ENCODE measurements around the gene ROCK2. TPM values are rescaled to one million over a fixed set of nuclear protein-coding genes. Genes with fewer than 3 reads are reported as not detected.
A peak's percentile ranks its signal among the peaks of the same experiment; 100 is the strongest.
"Not testable (repeated sequence)": the region's sequence is repeated elsewhere in the genome, so short reads cannot be mapped to it uniquely, and the experiment has no call there.

The ROCK2 gene
- total RNA-seq, 2 donors from 2014 or later = 41.1 to 47.6 TPM

GRCh38 chr2:11254100-11254536 lies 90.3 kb downstream of the ROCK2 start:
- no peak for ATAC-seq
- no peak for DNase-seq
- intact Hi-C loops (cut with DNase I) = no loop called here

DNA sequence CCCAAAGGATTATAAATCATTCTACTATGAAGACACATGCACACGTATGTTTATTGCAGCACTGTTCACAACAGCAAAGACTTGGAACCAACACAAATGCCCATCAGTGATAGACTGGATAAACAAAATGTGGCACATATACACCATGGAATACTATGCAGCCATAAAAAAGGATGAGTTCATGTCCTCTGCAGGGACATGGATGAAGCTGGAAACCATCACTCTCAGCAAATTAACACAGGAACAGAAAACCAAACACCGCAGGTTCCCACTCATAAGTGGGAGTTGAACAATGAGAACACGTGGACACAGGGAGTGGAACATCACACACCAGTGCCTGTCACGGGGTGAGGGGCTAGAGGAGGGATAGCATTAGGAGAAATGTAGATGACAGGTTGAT lies 92.0 kb downstream of the ROCK2 start:
- intact Hi-C loops (cut with DNase I); DNase-seq; ATAC-seq: not testable (repeated sequence)

- ATAC-seq (peak in 1 of 2 donors; percentile 25), DNase-seq (no peak)
- intact Hi-C loops (cut with DNase I) = no loop called here
These were observed 93.8 kb downstream of the ROCK2 start for GRCh38 chr2:11250400-11251196.

GRCh38 chr2:11245322-11245721 lies 99.1 kb downstream of the ROCK2 start:
- no peak for DNase-seq
- ATAC-seq = no peak
- intact Hi-C loops (cut with DNase I) = no loop called here

GRCh38 chr2:11244091-11244826 lies 100.2 kb downstream of the ROCK2 start:
- ATAC-seq (no peak), DNase-seq (no peak)
- intact Hi-C loops (cut with DNase I) = no loop called here

- intact Hi-C loops (cut with DNase I) = no loop called here
- ATAC-seq = no peak
- no peak for DNase-seq
These were observed 100.9 kb downstream of the ROCK2 start for GRCh38 chr2:11243512-11243911.

DNA sequence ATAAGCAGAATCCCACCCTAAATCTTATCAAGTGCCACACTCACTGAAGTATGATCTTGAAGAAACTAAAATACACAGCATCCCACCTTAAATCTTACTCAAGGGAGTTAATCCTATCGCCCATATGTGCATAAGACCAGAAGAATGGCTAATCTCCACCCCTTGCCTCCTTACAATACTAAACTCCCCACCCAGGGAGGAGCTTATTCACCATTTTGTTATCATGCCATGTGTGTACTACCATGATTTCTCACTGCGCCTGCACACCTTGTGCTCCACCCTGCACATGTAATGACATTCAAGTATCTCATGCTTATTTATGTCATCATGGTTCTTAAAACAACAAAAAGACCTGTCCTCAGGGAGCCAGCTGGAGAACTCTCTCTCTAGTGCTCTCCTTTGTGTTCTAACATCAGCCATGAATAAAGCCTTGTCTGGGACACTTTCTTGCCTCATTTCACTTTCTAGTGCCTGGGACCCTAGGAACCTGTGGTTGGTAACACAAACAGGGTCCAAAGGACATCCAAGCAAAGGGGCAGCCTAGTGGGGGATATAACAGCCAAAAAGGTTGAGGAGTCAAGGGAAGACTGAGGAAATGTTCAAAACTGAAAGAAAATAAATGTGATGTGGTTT lies 101.8 kb downstream of the ROCK2 start:
- ATAC-seq (no peak), DNase-seq (no peak)
- intact Hi-C loops (cut with DNase I) = no loop called here

GRCh38 chr2:11241412-11242203 lies 102.8 kb downstream of the ROCK2 start:
- ATAC-seq = no peak
- intact Hi-C loops (cut with DNase I) = no loop called here
- no peak for DNase-seq

DNA sequence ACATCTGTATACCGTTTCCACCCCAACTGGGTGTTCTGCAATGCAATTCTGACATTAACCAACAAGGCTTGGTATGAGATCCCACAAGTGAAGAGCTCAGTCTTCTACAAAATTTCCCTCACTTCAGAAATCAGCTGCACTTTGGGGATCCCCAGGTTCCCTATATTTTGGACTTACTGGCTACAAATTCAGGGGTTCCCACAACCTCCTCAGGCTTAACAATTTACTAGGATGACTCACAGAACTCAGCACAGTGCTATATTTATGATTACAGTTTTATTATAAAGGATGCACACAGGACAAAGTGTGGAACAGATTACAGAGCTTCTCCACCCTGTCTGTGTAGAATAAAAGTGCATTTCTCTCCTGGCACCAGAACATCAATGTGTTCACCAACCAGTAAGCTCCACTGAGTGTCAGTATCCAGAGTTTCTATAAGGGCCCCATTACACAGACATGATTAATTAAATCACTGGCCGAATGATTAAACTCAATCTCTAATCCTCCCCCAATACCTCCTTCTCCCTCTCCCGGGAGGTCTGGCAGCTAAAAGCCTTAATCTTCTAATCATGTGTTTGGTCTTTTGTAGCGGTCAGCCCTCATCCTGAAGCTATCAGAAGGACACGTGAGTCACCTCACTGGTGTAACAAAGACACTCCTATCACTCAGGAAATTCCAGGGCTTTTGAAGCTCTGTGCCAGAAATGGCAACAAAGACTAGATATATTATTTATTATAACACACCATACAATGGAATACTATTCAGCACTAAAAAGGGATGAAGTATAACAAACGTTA lies 104.6 kb downstream of the ROCK2 start:
- DNase-seq (no peak), ATAC-seq (peak in 1 of 2 donors; percentile 51)
- intact Hi-C loops (cut with DNase I) = loop anchor here in 1 of 2 donors (5.0 to 10.0 kb wide), 2 partner anchors 102 to 205 kb away; partner anchors contain the start of gene ROCK2

- ATAC-seq = no peak
- intact Hi-C loops (cut with DNase I) = loop anchor here in 1 of 2 donors (5.0 to 10.0 kb wide), 2 partner anchors 103 to 206 kb away; partner anchors contain the start of gene ROCK2
- no peak for DNase-seq
These were observed 105.3 kb downstream of the ROCK2 start for GRCh38 chr2:11239147-11239546.

GRCh38 chr2:11237122-11237521 lies 107.3 kb downstream of the ROCK2 start:
- DNase-seq (no peak), ATAC-seq (no peak)
- intact Hi-C loops (cut with DNase I) = loop anchor here in 1 of 2 donors (5.0 to 10.0 kb wide), 2 partner anchors 105 to 208 kb away; partner anchors contain the start of gene ROCK2

DNA sequence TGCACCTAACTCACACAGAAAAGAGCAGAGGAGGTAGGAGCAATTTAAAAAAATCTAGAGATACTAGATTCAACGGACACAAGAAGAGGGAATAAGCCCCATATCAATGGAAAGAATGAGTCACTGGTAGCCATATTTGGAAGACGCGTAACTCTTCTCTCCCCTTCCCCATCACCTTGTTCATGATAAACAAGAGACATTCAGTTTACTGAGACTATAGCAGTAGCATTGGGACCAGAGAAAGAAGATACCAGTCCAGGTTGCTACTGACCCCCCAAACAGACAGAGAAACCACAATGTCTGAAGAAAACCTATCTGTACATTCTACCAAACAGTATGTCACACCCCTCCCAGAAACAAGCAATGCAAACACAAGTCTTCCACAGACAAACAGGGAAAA lies 108.1 kb downstream of the ROCK2 start:
- DNase-seq (no peak), ATAC-seq (no peak)
- intact Hi-C loops (cut with DNase I) = loop anchor here in 1 of 2 donors (5.0 to 10.0 kb wide), 2 partner anchors 106 to 208 kb away; partner anchors contain the start of gene ROCK2

- ATAC-seq (peak in 1 of 2 donors; percentile 19), DNase-seq (no peak)
- intact Hi-C loops (cut with DNase I) = loop anchor here in 1 of 2 donors (5.0 to 10.0 kb wide), 2 partner anchors 107 to 209 kb away; partner anchors contain the start of gene ROCK2
These were observed 108.9 kb downstream of the ROCK2 start for GRCh38 chr2:11235583-11235982.

DNA sequence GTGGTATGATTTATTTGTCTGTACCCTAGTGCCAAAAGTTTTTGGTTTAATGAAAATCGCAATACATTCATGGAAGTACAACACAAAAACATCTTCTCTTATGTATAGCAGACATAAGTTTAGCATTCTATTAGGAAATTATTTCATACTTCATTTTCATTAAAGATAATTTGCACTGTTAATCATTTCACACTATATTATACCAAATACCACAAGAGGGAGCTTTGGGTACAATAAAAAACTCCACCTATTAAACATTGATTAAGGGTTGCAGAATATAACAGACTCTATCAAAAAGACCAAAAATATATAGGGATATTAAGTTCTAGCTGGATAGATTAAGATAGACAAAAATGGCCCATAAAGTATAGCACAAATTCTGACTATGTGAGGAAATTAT lies 110.1 kb downstream of the ROCK2 start:
- intact Hi-C loops (cut with DNase I) = loop anchor here (1.0 to 10.0 kb wide), 3 partner anchors 178 to 210 kb away; no protein-coding TSS in a partner anchor
- no peak for DNase-seq
- no peak for ATAC-seq

DNA sequence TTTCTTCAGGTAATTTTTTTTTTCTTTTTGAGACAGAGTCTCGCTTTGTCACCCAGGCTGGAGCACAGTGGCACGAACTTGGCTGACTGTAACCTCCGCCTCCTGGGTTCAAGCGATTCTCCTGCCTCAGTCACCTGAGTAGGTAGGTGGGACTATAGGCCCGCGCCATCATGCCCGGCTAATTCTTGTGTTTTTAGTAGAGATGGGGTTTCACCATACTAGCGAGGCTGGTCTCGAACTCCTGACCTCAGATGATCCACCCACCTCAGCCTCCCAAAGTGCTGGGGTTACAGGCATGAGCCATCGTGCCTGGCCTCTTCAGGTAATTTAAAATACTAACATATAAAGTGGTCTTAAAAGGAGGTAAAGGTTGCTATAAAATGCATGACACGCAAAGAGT lies 113.2 kb downstream of the ROCK2 start:
- ATAC-seq, DNase-seq: not testable (repeated sequence)
- intact Hi-C loops (cut with DNase I) = loop anchor here (5.0 to 10.0 kb wide), 2 partner anchors 181 to 214 kb away; no protein-coding TSS in a partner anchor

DNA sequence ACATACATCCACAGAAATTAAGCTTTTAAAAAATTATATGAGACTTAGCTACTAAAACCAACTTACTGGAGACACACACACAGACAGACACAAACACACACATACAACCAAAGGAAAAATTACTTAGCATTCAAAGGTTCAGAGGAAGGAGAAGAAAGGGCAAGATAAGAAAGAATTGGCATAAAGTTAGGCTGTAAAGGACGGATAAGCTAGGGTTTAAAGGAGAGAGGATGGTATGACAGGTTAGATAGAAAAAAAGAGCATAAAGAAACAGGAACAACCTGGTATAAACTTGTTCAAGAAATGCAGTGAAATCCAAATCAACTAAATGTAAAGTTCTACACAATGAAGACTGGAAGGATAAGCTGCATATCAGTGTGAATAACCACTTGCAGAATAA lies 115.7 kb downstream of the ROCK2 start:
- DNase-seq (no peak), ATAC-seq (no peak)
- intact Hi-C loops (cut with DNase I) = no loop called here

GRCh38 chr2:11227595-11227994 lies 116.8 kb downstream of the ROCK2 start:
- intact Hi-C loops (cut with DNase I) = no loop called here
- DNase-seq (no peak), ATAC-seq (no peak)

- no peak for ATAC-seq
- intact Hi-C loops (cut with DNase I) = no loop called here
- no peak for DNase-seq
These were observed 119.5 kb downstream of the ROCK2 start for GRCh38 chr2:11224887-11225286.

All from left cardiac atrium (tissue), 4 donors.